Choroid plexus epithelial cell (primary cell): ENCODE data around the gene MPP7.

Source experiments
- DNase-seq: peaks from one replicate; pipeline ENCODE4 v3.0.0-alpha.2; 2010; ENCODE audit warnings: low read depth
- H3K4me3 ChIP-seq: 2 replicates; pipeline ENCODE4 v1.5.1; 2011; ENCODE audit warnings: low read depth, mild to moderate bottlenecking, control low read depth, low read length, moderate library complexity
- TF ChIP-seq, protein P1 (sequence below): conservative IDR thresholded peaks from 2 replicates; pipeline ENCODE4 v1.5.1; 2011; ENCODE audit warnings: low read depth, mild to moderate bottlenecking, control low read depth, inconsistent platforms, low read length, moderate library complexity

MPP7 gene

DNA sequence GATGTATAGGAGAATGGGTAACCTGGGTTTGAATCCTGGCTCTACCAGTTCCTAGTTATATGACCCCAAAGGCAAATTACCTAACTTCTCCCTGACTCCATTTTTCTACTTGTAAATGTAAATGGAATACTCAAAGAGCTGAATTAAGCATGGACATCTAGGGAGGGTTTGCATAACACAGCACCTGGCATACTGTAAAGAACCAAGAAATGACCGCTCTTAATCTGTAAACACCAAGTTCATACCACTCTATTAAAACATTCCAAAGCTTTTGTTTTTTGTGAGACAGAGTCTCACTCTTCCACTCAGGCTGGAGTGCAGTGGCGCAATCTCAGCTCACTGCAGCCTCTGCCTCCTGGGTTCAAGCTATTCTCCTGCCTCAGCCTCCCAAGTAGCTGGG lies 19.6 kb downstream of the MPP7 start:
- no peak for DNase-seq
- TF ChIP-seq, protein P1, sequence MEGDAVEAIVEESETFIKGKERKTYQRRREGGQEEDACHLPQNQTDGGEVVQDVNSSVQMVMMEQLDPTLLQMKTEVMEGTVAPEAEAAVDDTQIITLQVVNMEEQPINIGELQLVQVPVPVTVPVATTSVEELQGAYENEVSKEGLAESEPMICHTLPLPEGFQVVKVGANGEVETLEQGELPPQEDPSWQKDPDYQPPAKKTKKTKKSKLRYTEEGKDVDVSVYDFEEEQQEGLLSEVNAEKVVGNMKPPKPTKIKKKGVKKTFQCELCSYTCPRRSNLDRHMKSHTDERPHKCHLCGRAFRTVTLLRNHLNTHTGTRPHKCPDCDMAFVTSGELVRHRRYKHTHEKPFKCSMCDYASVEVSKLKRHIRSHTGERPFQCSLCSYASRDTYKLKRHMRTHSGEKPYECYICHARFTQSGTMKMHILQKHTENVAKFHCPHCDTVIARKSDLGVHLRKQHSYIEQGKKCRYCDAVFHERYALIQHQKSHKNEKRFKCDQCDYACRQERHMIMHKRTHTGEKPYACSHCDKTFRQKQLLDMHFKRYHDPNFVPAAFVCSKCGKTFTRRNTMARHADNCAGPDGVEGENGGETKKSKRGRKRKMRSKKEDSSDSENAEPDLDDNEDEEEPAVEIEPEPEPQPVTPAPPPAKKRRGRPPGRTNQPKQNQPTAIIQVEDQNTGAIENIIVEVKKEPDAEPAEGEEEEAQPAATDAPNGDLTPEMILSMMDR, result no peak
- H3K4me3 ChIP-seq, result no peak overlapping the region

DNA sequence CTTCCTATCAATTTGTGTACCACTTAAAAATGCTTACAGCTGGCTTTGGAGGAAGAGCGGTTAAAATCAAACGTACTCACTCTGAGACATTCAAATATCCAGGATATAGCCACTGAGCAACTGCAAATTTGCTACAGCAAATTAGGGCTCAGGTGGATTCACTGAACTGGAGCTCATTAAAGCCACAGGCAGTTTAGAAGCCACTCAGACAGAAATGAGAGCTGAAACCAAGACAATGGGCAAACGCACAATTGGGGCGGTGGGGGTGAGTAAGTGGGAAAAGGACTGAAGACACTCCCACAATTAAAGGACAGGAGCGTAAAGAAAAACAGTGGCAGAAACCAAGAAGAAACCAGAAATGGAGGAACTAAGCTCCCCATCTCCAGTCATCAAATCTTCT lies 20.5 kb downstream of the MPP7 start:
- TF ChIP-seq, protein P1, result no peak
- no peak for DNase-seq
- no peak overlapping the region for H3K4me3 ChIP-seq

DNA sequence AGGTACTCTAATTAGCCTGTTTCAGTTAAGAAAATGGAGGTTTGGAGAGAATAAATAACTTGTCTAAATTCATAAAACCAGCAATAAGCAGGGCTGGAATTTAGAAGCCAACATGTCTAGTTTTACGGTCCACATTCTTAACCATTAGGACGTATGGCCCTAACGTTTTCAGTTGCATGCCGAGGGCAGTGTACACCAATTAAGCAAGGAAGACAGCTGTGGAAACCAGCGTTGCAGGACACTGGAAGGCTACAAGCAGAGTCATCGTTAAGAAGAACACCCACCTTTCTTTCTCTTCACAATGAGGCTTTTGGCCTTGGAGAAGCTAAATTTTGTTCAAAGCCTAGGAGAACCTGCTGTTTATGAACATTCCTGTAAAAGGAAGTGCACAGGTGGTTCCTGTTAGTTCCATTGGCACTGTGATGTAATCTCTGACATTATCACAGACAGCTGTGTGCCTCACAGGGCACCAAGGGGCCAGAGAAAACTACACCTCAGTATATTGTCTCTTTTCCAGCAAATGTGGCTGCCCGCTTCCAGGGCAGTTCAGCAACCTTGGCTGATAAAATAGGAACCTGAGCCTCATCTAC lies 21.0 kb downstream of the MPP7 start:
- no peak overlapping the region for H3K4me3 ChIP-seq
- DNase-seq, result no peak
- TF ChIP-seq, protein P1, result no peak

DNA sequence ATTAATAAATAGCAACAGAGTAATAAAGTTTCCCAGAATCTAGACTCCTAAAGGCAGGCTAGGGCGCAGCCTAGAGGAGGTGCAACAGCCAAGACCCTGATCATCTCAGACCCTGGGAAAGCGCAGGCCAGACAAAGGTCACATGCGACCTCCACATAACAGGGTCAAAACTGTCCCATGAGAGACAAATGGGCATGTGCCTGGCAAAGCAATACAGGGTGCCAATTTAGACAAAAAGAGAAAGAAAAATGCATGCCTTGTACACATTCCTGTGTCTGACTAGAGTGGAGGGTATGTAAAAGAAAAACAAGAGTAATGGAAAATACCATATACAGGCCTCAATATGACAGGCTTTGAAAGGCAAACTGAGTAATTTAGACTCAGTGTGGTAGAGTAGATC lies 22.2 kb downstream of the MPP7 start:
- DNase-seq, result peak; percentile 21
- no peak overlapping the region for H3K4me3 ChIP-seq
- TF ChIP-seq, protein P1, result no peak

DNA sequence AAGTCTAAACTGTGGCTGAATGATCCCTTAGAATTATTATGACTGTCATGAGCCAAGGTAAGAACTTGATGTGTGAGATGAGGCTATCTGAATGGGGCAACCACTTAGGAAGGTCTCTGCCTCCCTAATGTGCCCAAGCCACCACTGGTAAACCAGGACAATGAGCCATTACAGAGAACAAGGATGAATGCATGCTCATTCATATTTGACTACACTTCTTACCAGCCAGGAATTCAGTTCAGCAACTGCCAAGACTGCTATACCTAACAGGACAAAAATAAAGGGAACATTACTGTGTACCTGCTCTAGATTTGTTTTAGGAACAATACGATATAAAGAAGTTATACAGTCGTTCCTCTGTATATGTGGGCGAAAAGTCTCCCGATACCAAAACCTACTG lies 23.0 kb downstream of the MPP7 start:
- TF ChIP-seq, protein P1, result no peak

DNA sequence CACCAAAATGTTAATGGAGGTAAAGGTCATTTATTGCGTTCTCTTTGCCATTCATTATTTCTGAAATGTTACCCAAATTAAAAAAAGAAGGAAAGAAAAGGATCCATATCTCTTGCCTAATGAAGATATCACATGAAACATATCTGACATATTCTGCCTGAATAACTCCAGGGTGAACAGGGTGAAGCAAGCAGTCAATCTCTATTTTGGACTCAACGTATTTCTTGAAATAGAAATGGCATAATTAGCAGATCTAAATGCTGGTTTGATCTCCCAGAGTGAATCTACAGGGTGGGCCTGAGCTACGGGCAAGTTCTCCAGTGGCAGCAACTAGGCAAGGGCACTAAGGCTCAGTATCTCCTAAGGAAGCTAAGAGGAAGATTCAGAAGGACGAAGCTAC lies 24.0 kb downstream of the MPP7 start:
- no peak for DNase-seq
- no peak overlapping the region for H3K4me3 ChIP-seq
- TF ChIP-seq, protein P1, result no peak

More for the DNA sequence above, 23.0 kb downstream of the MPP7 start:
- DNase-seq, result no peak
- no peak overlapping the region for H3K4me3 ChIP-seq

DNA sequence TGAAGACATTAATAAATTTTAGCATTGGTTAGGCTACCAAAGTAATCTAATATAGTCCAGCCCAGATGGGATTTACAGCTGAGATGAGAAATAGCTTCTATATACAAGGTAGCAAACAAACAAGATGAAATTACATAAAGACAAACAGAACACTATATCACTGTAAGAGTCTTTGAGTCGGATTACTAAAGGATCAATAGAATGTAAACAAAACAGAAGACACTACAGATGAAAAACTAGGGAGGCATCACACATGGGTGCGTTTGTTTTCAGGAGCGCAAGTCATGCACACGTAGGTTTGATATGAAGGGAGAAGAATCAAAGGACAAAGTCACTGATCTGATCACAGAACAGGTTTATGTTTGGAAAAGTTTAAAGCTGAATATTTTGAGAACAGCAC lies 26.5 kb downstream of the MPP7 start:
- no peak for DNase-seq
- TF ChIP-seq, protein P1, result no peak
- no peak overlapping the region for H3K4me3 ChIP-seq
